B cell (primary cell): Measurements from ENCODE around the gene NABP1.

Experiments
- CTCF ChIP-seq: fragments of 200-600 bp; IDR thresholded peaks from one replicate; pipeline ENCODE4 v1.8.0; 2022; ENCODE audit warnings: antibody characterized with exemption, mild to moderate bottlenecking
- EZH2 ChIP-seq: IDR thresholded peaks from 2 replicates; pipeline ENCODE4 v1.6.1; 2012; ENCODE audit warnings: borderline replicate concordance, low read depth, mild to moderate bottlenecking, moderate library complexity, low read length; ENCODE audit not compliant: insufficient read depth, poor library complexity, severe bottlenecking

DNA sequence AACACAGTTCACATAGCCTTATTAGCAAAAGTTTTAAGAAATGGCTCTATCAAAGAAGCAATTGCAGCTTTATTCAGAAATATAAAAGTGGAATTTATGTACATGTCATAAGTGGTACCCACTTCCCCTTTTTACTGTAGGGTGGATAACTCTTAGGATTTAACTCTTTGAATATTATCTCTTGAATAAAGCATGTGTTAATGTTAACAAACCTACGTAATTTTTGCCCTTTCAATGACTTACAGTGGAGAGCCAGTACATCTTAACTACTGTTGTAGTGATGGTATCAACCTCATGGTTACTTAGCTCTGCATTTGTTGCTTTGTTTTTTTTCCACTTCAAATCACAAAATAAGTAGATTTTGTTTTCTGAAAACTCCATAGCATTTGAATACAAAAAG lies 8.8 kb downstream of the NABP1 start:
- no peak for TF ChIP-seq CTCF
- TF ChIP-seq EZH2 = no peak
